Peyer's patch (tissue), 4 donors: ENCODE measurements around the gene TCIRG1.

Experiments used
- CTCF ChIP-seq, 6 experiments: fragments of 450-650 bp in 4 of 6; fragments of 200-600 bp in 2 of 6; sonication (generic) in 1 of 6; IDR thresholded peaks; one replicate each; pipeline ENCODE4 v1.5.1; 2017 to 2019; ENCODE audit warnings: antibody characterized with exemption in 6 of 6, mild to moderate bottlenecking in 3 of 6, moderate library complexity in 1 of 6
- POLR2A ChIP-seq, 2 donors: fragments of 450-650 bp; IDR thresholded peaks; one replicate each; pipeline ENCODE4 v1.5.1; 2017; ENCODE audit warnings: antibody characterized with exemption in 2 of 2, mild to moderate bottlenecking in 2 of 2, moderate library complexity in 2 of 2

- TF ChIP-seq POLR2A (IDR thresholded peaks at IDR 0.05) (no peak), CTCF (IDR thresholded peaks at IDR 0.05) (no peak)
Measured at GRCh38 chr11:68071281-68072048, 32.6 kb downstream of the TCIRG1 start.
